BE2C (cell line): ENCODE data around the gene STX3.

Experiments used
- DNase-seq: peaks from one replicate; pipeline ENCODE4 v3.0.0-alpha.2; 2020
- H3K27me3 ChIP-seq: fragments of 250-450 bp; sonication (Bioruptor Pico); 2 replicates; pipeline ENCODE4 v1.5.1; 2020; ENCODE audit warnings: mild to moderate bottlenecking
- H3K36me3 ChIP-seq: fragments of 250-450 bp; sonication (Bioruptor Pico); 2 replicates; pipeline ENCODE4 v1.5.1; 2020; ENCODE audit warnings: mild to moderate bottlenecking
- H3K4me1 ChIP-seq: fragments of 250-450 bp; sonication (Bioruptor Pico); 2 replicates; pipeline ENCODE4 v1.5.1; 2020
- H3K4me3 ChIP-seq: 2 replicates; pipeline ENCODE4 v1.5.1; 2011; ENCODE audit warnings: low read depth, low read length
- H3K9me3 ChIP-seq: fragments of 250-450 bp; sonication (Bioruptor Pico); 2 replicates; pipeline ENCODE4 v1.5.1; 2020
- CTCF ChIP-seq: IDR thresholded peaks from 2 replicates; pipeline ENCODE4 v1.5.1; 2012; ENCODE audit warnings: mild to moderate bottlenecking, low read depth, low read length

Gene STX3

GRCh38 chr11:59770319-59770718 lies 15.1 kb downstream of the STX3 start:
- no peaks in the 10 kb centered on the region for H3K4me1 ChIP-seq
- H3K4me3 ChIP-seq = no peak overlapping the region
- no peak for TF ChIP-seq CTCF
- H3K27me3 ChIP-seq = no peaks in the 10 kb centered on the region
- H3K36me3 ChIP-seq = no peaks in the 10 kb centered on the region
- no peak for DNase-seq
- H3K9me3 ChIP-seq = no peaks in the 10 kb centered on the region

- H3K4me1 ChIP-seq = no peaks in the 10 kb centered on the region
- H3K36me3 ChIP-seq = no peaks in the 10 kb centered on the region
- H3K4me3 ChIP-seq = no peak overlapping the region
- H3K9me3 ChIP-seq = no peaks in the 10 kb centered on the region
- H3K27me3 ChIP-seq = no peaks in the 10 kb centered on the region
- TF ChIP-seq CTCF = no peak
- DNase-seq = no peak
These were observed 15.7 kb downstream of the STX3 start for GRCh38 chr11:59770869-59771268.

- Histone ChIP-seq H3K36me3 (no peaks in the 10 kb centered on the region), H3K9me3 (no peaks in the 10 kb centered on the region), H3K4me1 (no peaks in the 10 kb centered on the region), H3K4me3 (no peak overlapping the region), H3K27me3 (no peaks in the 10 kb centered on the region)
- no peak for DNase-seq
- no peak for TF ChIP-seq CTCF
These were observed 16.4 kb downstream of the STX3 start for GRCh38 chr11:59771605-59772004.

- H3K4me1 ChIP-seq = no peaks in the 10 kb centered on the region
- DNase-seq = no peak
- H3K36me3 ChIP-seq = no peaks in the 10 kb centered on the region
- no peak for TF ChIP-seq CTCF
- no peak overlapping the region for H3K4me3 ChIP-seq
- no peaks in the 10 kb centered on the region for H3K9me3 ChIP-seq
- H3K27me3 ChIP-seq = no peaks in the 10 kb centered on the region
These were observed 17.9 kb downstream of the STX3 start for GRCh38 chr11:59773083-59773440.

- no peak for TF ChIP-seq CTCF
- H3K4me1 ChIP-seq = no peaks in the 10 kb centered on the region
- no peak for DNase-seq
- H3K27me3 ChIP-seq = no peaks in the 10 kb centered on the region
- H3K36me3 ChIP-seq = no peaks in the 10 kb centered on the region
- H3K4me3 ChIP-seq = no peak overlapping the region
- H3K9me3 ChIP-seq = no peaks in the 10 kb centered on the region
These were observed 21.3 kb downstream of the STX3 start for GRCh38 chr11:59776210-59777066.

GRCh38 chr11:59777104-59777503 lies 21.9 kb downstream of the STX3 start:
- no peak for TF ChIP-seq CTCF
- Histone ChIP-seq H3K9me3 (no peaks in the 10 kb centered on the region), H3K4me1 (no peaks in the 10 kb centered on the region), H3K4me3 (no peak overlapping the region), H3K36me3 (no peaks in the 10 kb centered on the region), H3K27me3 (no peaks in the 10 kb centered on the region)
- no peak for DNase-seq
